ENCODE data around the gene CD244. TPM values are rescaled to one million over a fixed set of nuclear protein-coding genes. Genes with fewer than 3 reads are reported as not detected.
"Not testable (repeated sequence)": the region's sequence is repeated elsewhere in the genome, so short reads cannot be mapped to it uniquely, and the experiment has no call there.

The CD244 gene
- total RNA-seq, 1 donor from 2014 or later, result not detected

GRCh38 chr1:160795951-160796383, 66.7 kb downstream of the CD244 start, which contains the start of gene LY9:
Gene LY9, plus strand, starts transcription at chr1:160796174. Its CDS starts 14 bp downstream, at chr1:160796188.
- no peak for DNase-seq (ENCODE audit: low spot score, unreplicated experiment)
- no peaks in the 10 kb centered on the region for H3K27me3 Mint-ChIP-seq
- TF ChIP-seq CTCF (IDR thresholded peaks at IDR 0.05; ENCODE audit: unreplicated experiment), result no peak
- no peak within 1 kb of the TSS for H3K27ac Mint-ChIP-seq
- H3K9me3 Mint-ChIP-seq (ENCODE audit: low read depth), result no peaks in the 10 kb centered on the region
- H3K4me3 Mint-ChIP-seq (ENCODE audit: low read depth), result no peak within 1 kb of the TSS
- H3K4me1 Mint-ChIP-seq (ENCODE audit: low read depth), result no peaks in the 10 kb centered on the region
- H3K36me3 Mint-ChIP-seq (ENCODE audit: insufficient read depth), result no peaks in the 10 kb centered on the region

- Mint-ChIP-seq H3K36me3 (ENCODE audit: insufficient read depth) (no peaks in the 10 kb centered on the region), H3K27me3 (no peaks in the 10 kb centered on the region), H3K4me3 (ENCODE audit: low read depth) (no peak overlapping the region), H3K9me3 (ENCODE audit: low read depth) (no peaks in the 10 kb centered on the region), H3K4me1 (ENCODE audit: low read depth) (no peaks in the 10 kb centered on the region), H3K27ac (no peak overlapping the region)
- no peak for DNase-seq (ENCODE audit: low spot score, unreplicated experiment)
- no peak for TF ChIP-seq CTCF (IDR thresholded peaks at IDR 0.05; ENCODE audit: unreplicated experiment)
These were observed 68.3 kb downstream of the CD244 start for GRCh38 chr1:160794376-160794775.

- no peak overlapping the region for H3K27ac Mint-ChIP-seq
- H3K36me3 Mint-ChIP-seq (ENCODE audit: insufficient read depth), result no peaks in the 10 kb centered on the region
- H3K9me3 Mint-ChIP-seq (ENCODE audit: low read depth), result peaks cover 3% of the 10 kb centered on the region
- no peak overlapping the region for H3K4me3 Mint-ChIP-seq (ENCODE audit: low read depth)
- H3K4me1 Mint-ChIP-seq (ENCODE audit: low read depth), result no peaks in the 10 kb centered on the region
- no peak for TF ChIP-seq CTCF (IDR thresholded peaks at IDR 0.05; ENCODE audit: unreplicated experiment)
- DNase-seq (ENCODE audit: low spot score, unreplicated experiment), result no peak
- no peaks in the 10 kb centered on the region for H3K27me3 Mint-ChIP-seq
These were observed 72.7 kb downstream of the CD244 start for GRCh38 chr1:160789702-160790611.

GRCh38 chr1:160789051-160789701, 73.5 kb downstream of the CD244 start:
- no peak overlapping the region for H3K27ac Mint-ChIP-seq

GRCh38 chr1:160782988-160783765, 79.5 kb downstream of the CD244 start:
- H3K9me3 Mint-ChIP-seq (ENCODE audit: low read depth); H3K36me3 Mint-ChIP-seq (ENCODE audit: insufficient read depth); H3K4me3 Mint-ChIP-seq (ENCODE audit: low read depth); H3K27me3 Mint-ChIP-seq; DNase-seq (ENCODE audit: low spot score, unreplicated experiment); H3K27ac Mint-ChIP-seq: not testable (repeated sequence)
- peaks cover 18% of the 10 kb centered on the region for H3K4me1 Mint-ChIP-seq (ENCODE audit: low read depth)

More at GRCh38 chr1:160789051-160789701, 73.5 kb downstream of the CD244 start:
- DNase-seq (ENCODE audit: low spot score, unreplicated experiment), result no peak
- Mint-ChIP-seq H3K9me3 (ENCODE audit: low read depth) (peaks cover 5% of the 10 kb centered on the region), H3K4me3 (ENCODE audit: low read depth) (no peak overlapping the region), H3K27me3 (no peaks in the 10 kb centered on the region), H3K4me1 (ENCODE audit: low read depth) (no peaks in the 10 kb centered on the region), H3K36me3 (ENCODE audit: insufficient read depth) (no peaks in the 10 kb centered on the region)
- TF ChIP-seq CTCF (IDR thresholded peaks at IDR 0.05; ENCODE audit: unreplicated experiment), result no peak
